A204.1 (cell line): ENCODE data around the gene TNFAIP8L1.

Source experiments
- FAIRE-seq: peaks from 2 replicates; lab custom pipeline; 2012; peaks lifted over from hg19 to GRCh38; lab: Jason Lieb, UNC

TNFAIP8L1 gene

GRCh38 chr19:4704317-4704673 lies 65.0 kb downstream of the TNFAIP8L1 start:
- FAIRE-seq: no peak
